DND-41 (cell line): ENCODE results near the gene CDH23.

ENCODE experiments used
- EZH2 ChIP-seq: IDR thresholded peaks from 3 replicates; pipeline ENCODE4 v1.6.1; 2012; ENCODE audit warnings: borderline replicate concordance, low read depth, mild to moderate bottlenecking, moderate library complexity, low read length, inconsistent platforms; ENCODE audit not compliant: severe bottlenecking
- TF ChIP-seq, protein P1 (sequence below): IDR thresholded peaks from 2 replicates; pipeline ENCODE4 v1.5.1; 2012; ENCODE audit warnings: borderline replicate concordance, low read length, moderate library complexity, mild to moderate bottlenecking; ENCODE audit not compliant: poor library complexity, severe bottlenecking; ENCODE audit errors: extremely low read depth

DNA sequence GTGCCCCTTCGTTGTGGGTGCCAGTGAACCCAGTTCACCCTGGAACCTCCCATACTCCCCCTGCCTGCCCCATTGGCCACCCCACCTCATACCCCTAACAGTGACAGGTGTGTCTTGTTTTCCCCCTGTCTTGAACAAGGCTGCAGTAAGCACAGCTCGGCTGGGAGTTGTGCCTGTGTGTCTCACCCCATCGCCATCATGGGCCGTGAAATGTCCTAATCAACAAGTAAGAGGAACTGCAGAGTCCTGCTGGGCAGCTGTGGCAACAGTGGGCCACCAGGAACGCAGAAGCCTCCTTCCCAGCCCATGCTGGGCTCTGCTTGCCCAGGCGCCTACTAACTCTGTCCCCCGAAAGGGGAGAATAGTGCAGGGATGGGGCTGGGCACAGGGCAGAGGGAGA lies 231.2 kb downstream of the CDH23 start:
- TF ChIP-seq, protein P1, sequence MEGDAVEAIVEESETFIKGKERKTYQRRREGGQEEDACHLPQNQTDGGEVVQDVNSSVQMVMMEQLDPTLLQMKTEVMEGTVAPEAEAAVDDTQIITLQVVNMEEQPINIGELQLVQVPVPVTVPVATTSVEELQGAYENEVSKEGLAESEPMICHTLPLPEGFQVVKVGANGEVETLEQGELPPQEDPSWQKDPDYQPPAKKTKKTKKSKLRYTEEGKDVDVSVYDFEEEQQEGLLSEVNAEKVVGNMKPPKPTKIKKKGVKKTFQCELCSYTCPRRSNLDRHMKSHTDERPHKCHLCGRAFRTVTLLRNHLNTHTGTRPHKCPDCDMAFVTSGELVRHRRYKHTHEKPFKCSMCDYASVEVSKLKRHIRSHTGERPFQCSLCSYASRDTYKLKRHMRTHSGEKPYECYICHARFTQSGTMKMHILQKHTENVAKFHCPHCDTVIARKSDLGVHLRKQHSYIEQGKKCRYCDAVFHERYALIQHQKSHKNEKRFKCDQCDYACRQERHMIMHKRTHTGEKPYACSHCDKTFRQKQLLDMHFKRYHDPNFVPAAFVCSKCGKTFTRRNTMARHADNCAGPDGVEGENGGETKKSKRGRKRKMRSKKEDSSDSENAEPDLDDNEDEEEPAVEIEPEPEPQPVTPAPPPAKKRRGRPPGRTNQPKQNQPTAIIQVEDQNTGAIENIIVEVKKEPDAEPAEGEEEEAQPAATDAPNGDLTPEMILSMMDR, result no peak
- no peak for TF ChIP-seq EZH2
